Stimulated activated CD4-positive, alpha-beta T cell treated with anti-CD3 and anti-CD28 coated beads, TNF-alpha, amount 100 ng/mL, for 24 hours (primary cell): ENCODE data around the gene AIFM1.

Source experiments
- DNase-seq, 3 experiments: peaks; one replicate each; pipeline ENCODE4 v3.0.0-alpha.2; 2020; ENCODE audit warnings: low read depth in 3 of 3

AIFM1 gene

DNA sequence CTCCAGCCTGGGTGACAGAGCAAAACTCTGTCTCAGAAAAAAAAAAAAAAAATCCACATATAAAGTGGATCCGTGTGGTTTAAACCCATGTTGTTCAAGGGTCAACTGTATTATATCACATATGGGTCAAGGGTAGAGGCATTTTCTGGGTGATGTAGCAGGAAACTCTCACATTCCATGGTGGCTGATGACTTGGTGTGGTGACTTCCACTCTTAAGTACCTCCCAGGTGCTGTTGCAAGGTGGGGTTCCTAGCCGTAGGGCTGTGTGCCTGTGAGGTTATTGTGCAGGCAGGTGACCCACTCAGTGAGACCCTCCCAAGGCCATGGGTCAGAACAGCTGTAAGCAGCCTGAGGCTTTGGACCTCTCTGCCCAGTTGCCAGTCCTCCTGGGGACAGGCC lies 72.4 kb downstream of the AIFM1 start:
- no peak for DNase-seq

DNA sequence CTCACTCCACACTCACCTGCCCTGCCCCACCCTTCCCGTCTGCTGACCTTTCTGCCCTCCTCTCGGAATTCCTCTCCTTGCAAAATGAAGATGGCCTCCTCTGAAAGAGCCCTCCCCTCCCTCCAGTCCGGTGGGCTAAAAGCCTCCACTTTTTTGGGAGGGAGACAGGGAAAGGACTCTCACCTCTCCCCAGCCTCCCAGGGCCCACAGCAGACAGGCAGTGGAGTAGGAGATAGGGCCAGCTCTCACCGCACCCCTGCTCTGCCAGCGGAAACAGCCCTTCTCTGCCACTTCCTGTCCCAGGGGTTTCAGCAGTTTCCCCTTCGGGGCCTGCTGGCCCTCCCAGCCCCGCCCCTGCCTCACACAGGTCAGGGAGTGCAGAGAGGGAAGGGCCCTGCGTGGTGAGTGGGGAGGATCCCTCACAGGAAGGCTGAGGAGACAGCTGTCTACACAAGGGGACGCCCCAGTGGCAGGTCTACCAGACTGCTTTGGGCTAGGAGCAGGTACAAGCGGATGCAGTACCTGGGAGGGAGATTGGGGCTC lies 73.6 kb downstream of the AIFM1 start:
- DNase-seq = peak in 2 of 3 experiments; percentile 50 to 83

DNA sequence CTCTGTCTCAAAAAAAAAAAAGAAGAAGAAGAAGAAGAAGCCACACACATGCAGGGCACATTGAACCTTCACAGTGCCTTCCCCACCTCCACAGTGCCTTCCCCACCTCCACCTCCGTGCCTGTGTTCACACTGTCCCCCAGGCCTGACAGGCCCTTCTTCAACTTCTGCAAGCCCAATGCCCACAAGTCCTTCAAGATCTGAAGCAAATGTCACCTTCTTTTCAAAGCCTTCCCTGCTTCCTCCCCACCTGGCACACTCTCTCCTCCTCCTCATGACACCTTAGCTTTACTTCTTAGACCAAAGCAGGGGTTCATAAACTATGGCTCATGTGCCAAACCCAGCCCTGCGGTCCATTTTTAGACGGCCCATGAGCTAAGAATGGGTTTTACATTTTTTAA lies 75.3 kb downstream of the AIFM1 start:
- DNase-seq = no peak

DNA sequence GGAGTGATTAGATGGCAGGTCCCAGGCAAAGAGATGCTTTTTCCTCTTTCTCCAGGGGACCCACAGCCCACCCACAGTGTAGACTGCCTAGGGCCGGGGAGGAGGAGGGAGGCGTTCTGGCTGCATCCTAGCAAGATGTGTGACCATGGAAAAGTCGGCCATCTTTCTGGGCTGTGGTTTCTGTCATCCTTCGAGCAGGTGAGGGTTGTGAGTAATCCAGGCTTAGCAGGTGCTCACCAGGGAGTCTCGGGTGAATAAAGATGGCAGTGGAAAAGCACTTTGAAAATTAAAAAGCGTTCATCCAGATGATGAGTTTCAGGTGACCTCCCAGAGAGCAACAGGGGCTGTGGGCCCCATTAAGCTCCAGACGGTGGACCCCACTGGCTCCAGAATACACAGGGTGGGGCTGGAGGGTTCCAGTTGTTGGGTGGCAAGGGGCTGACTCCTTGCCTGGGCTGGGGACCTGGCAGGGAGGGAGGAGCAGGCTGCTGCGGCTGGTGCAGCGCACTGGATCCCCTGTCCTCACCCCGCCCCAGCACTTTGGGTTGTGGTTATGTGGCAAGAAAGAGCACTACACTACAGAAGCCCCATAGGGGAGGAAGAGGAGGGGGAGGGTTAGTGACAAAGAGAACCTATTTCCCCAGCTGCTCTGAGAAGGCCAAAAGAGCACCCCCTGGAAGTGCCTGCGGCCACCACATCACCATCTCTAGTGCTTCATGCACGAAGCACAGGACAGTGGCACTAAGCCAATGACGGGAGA lies 79.0 kb downstream of the AIFM1 start:
- peak in 1 of 3 experiments; percentile 70 for DNase-seq

DNA sequence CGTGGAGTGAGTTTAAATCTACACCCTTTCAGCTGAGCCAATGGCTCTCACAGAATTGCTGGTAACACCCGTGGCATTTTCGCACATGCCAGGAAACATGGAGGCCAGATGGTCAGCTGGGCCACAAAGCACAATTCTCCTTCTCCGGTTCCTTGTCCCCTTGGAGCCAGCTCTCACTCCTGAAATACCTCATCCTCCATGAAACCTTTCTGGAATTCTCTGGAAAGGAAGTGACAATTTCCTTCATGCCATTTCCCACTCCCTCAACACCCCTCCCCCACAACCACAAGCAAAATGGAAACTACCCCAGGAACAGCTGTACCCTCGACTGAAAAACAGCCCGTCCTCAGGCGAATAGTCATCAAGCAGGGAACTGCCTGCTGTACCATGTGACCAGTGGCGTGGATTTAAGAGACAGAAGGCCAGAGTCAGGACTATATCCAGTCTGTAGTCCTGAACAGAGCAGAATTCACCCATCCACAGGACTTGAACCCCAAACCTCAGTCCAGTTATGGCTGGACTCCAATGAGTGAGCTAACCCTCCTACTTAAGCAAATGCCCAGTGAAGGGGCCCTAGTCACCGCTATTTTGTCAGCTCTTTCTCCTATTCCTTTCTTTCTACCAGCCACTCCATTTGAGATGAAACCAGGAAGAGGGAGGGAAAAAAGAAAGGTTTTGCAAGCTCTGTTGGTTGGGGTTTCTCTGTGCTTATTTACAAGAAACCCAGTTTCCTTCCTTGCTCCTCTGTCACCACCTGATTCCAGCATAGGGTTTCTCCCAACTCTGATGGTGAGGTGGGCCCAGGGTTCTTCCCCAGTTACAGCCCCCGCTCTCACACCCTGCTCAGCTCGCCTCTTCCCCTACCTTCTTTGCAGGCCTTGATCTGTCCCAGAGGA lies 79.8 kb downstream of the AIFM1 start:
- no peak for DNase-seq

DNA sequence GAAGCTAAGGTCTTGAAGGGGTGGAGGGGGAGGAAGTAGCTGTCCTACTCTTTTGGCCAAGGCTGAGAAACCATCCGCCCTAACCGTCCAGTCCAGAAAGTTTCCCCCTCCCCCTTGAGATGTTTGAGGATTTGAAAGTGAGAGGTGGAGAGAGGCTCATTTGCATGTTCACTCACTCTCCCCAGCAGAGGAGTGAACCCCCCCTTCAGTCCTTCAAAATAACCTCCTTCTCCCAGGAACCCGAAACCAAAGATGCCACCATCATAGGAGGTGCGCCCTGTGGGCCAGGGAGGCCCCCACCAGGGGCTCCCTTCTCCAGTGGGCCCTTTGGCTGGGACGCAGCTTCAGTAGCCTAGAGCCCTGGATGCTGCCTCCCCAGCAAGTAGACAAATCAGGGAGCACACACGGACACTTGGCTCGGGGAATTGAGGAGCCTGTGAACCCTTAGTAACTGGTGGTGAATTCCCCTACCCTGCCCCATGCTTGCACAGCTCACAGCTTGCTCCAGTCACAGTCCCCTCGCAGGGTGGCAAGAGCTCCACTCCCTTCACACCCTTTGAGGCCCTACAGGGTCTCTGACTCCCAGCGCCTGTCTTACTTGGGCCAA lies 80.9 kb downstream of the AIFM1 start:
- DNase-seq = no peak

DNA sequence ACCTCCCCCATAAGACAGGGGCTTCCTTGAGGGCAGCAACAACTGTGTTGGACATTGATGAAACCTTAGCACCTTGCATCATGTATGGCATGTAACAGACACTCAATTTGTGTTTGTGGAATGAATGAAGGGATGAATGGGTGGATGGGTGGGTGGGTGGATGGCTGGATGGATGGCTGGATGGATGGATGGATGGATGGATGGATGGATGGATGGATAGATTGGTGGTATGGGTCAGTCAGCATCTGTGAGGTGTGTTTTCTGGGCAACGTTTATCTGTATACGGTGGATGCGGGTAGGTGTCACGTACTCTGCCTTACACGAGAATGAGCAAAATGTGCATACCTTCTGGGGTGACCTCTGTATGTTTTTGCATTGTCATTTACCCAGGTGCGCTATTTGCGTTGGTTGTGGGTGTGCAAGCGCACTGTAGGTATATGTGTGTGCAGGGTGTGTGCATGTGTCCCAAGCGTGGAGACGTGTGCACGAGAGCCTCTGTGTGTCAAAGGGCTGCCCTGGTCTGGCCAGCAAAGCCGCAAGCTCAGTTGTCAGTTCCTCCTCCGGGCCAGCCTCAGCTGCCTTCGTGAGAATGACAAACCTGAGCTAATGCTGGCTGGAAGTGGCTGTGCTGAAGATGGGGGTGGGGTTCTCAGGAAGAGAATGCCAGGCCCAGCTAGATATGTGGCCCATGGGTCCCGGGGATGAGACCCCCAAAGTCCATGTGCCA lies 81.8 kb downstream of the AIFM1 start:
- no peak for DNase-seq

DNA sequence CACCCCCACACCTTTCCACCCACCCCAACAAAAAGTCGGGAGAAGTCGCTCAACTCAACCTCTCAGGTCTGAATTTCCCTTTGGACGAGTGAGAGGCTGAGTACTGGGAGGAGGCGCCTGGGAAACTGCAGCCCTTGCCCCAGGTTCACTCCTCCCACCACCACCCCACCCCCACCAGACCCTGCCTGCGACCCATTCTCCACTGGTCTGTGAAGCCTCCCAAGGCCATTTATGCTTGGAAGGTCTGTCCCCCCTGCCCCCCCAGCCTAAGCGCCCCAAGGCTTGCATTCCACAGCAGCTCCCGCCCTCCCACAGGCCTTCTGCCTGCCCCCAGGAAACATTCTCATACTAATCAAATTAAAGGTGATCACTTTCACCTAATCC lies 82.5 kb downstream of the AIFM1 start:
- DNase-seq = no peak

DNA sequence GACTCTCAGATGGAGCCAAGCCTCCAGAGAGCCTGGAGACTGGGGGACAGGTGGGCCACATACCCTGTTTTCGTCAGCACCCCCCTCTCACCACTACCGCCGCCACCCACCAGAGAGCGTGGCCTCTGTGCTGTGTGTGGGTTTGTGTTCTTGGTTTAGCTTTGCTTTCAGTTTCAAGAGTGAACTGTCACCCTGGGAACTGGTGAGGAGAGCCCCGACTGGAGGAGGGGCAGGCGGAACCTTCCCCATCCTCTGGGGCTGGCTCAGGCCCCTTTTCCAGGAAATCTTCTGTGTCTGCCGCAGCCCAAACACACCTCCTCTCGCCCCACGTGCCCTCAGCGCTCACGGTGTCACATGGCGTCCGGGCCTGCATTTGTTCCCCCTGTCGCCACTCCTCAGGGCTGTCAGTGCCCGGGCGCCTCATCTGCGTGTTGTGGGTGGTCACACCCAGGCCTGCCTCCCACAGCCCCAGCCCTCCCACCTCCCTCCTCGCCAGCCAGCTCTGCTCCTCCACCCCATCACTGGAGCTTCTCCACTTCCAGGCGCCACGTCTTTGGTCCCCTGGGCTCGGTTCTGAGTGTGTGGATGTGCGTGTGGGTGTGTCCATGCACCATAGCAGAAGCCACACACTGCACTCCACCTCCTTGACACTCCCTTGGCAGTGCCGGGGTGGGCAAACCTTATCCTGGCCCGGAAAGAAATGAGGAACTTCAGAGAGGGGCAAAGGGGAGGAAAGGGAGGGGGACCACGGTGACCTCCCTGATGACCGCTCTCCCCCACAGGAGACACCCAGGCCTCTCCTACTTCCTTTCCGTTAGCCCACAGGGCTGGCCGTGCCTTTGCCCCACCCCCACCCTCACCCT lies 83.2 kb downstream of the AIFM1 start:
- DNase-seq = peak in 2 of 3 experiments; percentile 45 to 74

DNA sequence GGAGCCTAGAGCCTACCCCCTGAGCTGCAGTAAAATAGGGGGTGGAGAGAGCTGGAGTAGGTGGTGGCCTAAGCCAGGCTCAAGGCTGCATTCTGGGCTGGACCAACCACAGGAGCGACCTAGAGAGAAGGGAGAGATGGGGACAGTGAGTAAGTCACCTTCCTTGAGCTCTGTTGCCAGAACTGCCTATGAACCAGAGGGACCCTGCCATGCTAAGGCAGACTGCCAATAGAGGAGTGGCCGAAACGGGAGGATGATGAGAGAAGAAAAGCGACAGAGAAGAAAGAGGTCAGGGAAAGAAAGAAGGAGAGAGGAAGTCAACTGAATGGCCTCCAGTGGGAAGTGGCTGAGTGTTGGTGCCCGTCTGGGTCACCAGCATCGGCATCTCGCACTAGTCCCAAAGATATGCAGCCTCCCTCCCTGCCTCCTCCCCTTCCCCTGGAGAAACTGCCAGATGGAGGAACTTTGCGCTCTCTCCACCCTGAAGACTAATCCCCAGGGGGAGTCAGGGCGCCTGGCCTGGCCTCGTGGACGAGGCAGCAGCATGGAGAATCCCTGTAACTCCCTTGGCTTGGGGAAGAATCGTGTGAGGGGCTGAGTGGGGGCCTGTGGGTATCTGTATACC lies 84.1 kb downstream of the AIFM1 start:
- no peak for DNase-seq

DNA sequence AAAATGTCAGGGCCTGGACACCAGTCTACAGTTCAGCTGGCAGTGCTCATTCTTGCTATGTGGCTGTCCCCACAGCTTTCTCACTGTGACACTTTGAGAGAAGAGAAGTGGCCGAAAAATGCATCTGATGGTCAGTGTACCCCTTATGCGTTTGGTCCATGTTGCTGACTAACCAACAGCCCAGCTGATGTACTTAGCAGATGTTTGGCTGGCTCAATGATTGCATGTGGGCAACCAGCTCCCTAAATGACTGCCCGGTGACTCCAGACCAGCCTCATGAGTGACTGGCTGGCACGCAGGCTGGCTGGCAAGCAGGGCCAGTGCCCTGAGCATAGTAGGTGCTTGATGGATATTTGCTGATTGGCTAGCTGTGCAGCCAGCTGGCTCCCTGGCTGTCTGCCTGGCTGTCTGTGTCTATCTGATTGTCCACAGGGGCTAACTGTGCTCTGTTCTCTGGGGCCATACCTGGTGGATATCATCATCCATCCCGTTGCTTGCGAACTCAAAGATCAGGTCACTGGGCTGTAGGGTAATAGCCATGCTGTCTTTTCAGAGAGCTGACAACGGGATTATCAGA lies 84.8 kb downstream of the AIFM1 start:
- DNase-seq = no peak

DNA sequence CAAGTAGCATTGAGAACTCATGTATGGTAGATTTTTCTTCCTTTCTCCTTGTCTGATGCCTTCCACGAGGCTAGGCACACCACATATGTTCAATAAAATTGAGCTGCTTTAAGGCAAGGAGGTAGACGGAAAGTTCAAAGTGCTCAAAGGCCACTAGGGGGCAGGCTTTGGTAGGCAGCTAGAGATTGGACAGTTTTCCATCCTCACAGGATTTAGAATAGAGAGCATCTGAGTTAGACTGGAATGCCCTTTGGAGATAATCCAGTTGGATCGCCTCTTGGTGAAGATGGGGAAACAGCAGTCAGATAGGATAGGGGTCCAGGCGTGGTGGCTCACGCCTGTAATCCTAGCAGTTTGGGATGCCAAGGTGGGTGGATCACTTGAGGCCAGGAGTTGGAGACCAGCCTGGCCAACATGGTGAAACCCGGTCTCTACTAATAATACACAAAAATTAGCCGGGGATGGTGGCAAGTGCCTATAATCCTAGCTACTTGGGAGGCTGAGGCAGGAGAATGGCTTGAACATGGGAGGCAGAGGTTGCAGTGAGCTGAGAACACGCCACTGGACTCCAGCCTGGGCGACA lies 85.7 kb downstream of the AIFM1 start:
- DNase-seq = peak in 1 of 3 experiments; percentile 38
